GM23338 (cell line): ENCODE data around the gene SLC4A7. TPM values are rescaled to one million over a fixed set of nuclear protein-coding genes. Genes with fewer than 3 reads are reported as not detected.
"Not testable (repeated sequence)": the region's sequence is repeated elsewhere in the genome, so short reads cannot be mapped to it uniquely, and the experiment has no call there.

Experiments used
- ATAC-seq: fragments of 200-7000 bp; cut with Tn5 transposase; 3 replicates; pipeline ENCODE4 v1.9.1; 2020
- DNase-seq: peaks from one replicate; pipeline ENCODE4 v3.0.0-alpha.2; 2015; ENCODE audit warnings: low spot score
- H2AFZ ChIP-seq: fragments of 200-600 bp; sonication (generic); 2 replicates; pipeline ENCODE4 v1.8.0; 2016; ENCODE audit warnings: antibody characterized with exemption, mild to moderate bottlenecking, moderate library complexity
- H3F3A ChIP-seq: fragments of 200-600 bp; sonication (generic); replicated peaks from 2 replicates; pipeline ENCODE4 v1.8.0; 2017; ENCODE audit warnings: antibody characterized with exemption, mixed run types, low read depth
- H3K27ac ChIP-seq: fragments of 200-600 bp; sonication (generic); 2 replicates; pipeline ENCODE4 v1.6.1; 2016; ENCODE audit warnings: low read depth
- H3K27me3 ChIP-seq: fragments of 200-600 bp; sonication (generic); 2 replicates; pipeline ENCODE4 v1.8.0; 2016; ENCODE audit warnings: mild to moderate bottlenecking, mixed run types, moderate library complexity; ENCODE audit not compliant: insufficient read depth
- H3K36me3 ChIP-seq: fragments of 200-600 bp; sonication (generic); 2 replicates; pipeline ENCODE4 v1.8.0; 2016; ENCODE audit warnings: mild to moderate bottlenecking; ENCODE audit not compliant: insufficient read depth
- H3K4me1 ChIP-seq: fragments of 200-600 bp; sonication (generic); 2 replicates; pipeline ENCODE4 v1.8.0; 2016; ENCODE audit warnings: mild to moderate bottlenecking, moderate library complexity; ENCODE audit not compliant: insufficient read depth
- H3K4me2 ChIP-seq: fragments of 200-600 bp; sonication (generic); 2 replicates; pipeline ENCODE4 v1.7.1; 2017; ENCODE audit warnings: mixed run types
- H3K4me3 ChIP-seq: fragments of 200-600 bp; sonication (generic); 2 replicates; pipeline ENCODE4 v1.6.1; 2016; ENCODE audit warnings: mixed run types
- H3K79me2 ChIP-seq: fragments of 200-600 bp; sonication (generic); replicated peaks from 2 replicates; pipeline ENCODE4 v1.8.0; 2017; ENCODE audit warnings: mild to moderate bottlenecking; ENCODE audit not compliant: insufficient read depth
- H3K9me2 ChIP-seq: fragments of 200-600 bp; sonication (generic); 2 replicates; pipeline ENCODE4 v1.8.0; 2017; ENCODE audit not compliant: insufficient read depth
- H4K20me1 ChIP-seq: fragments of 200-600 bp; sonication (generic); replicated peaks from 2 replicates; pipeline ENCODE4 v1.8.0; 2017; ENCODE audit warnings: mild to moderate bottlenecking; ENCODE audit not compliant: insufficient read depth
- H3K27ac Mint-ChIP-seq: 2 replicates; pipeline ENCODE4 v1.8.0; 2020; ENCODE audit warnings: inconsistent platforms, mild to moderate bottlenecking, moderate library complexity, mixed read lengths
- H3K27me3 Mint-ChIP-seq: 3 replicates; pipeline ENCODE4 v1.8.0; 2022; ENCODE audit warnings: low read depth, mild to moderate bottlenecking, moderate library complexity, mixed read lengths, inconsistent platforms; ENCODE audit not compliant: insufficient read depth, poor library complexity
- H3K36me3 Mint-ChIP-seq: 3 replicates; pipeline ENCODE4 v1.8.0; 2021; ENCODE audit warnings: low read depth, mild to moderate bottlenecking, inconsistent platforms, moderate library complexity, mixed read lengths
- H3K4me1 Mint-ChIP-seq: 3 replicates; pipeline ENCODE4 v1.8.0; 2020; ENCODE audit warnings: mild to moderate bottlenecking, inconsistent platforms, mixed read lengths
- H3K4me3 Mint-ChIP-seq: 3 replicates; pipeline ENCODE4 v1.8.0; 2021; ENCODE audit warnings: moderate library complexity, mild to moderate bottlenecking, inconsistent platforms, mixed read lengths
- H3K9me3 Mint-ChIP-seq: 3 replicates; pipeline ENCODE4 v1.8.0; 2020; ENCODE audit warnings: moderate library complexity, mild to moderate bottlenecking, inconsistent platforms, mixed read lengths
- JUNB ChIP-seq: IDR thresholded peaks from one replicate; pipeline ENCODE4 v1.6.1; 2016; ENCODE audit warnings: antibody characterized with exemption; ENCODE audit not compliant: unreplicated experiment
- NANOG ChIP-seq: IDR thresholded peaks from 2 replicates; pipeline ENCODE4 v1.6.1; 2016; ENCODE audit warnings: antibody characterized with exemption, borderline replicate concordance
- POLR2AphosphoS5 ChIP-seq: IDR thresholded peaks from 2 replicates; pipeline ENCODE4 v1.6.1; 2016; ENCODE audit warnings: antibody characterized with exemption, low read depth
- REST ChIP-seq: IDR thresholded peaks from one replicate; pipeline ENCODE4 v1.6.1; 2018; ENCODE audit warnings: antibody characterized with exemption; ENCODE audit not compliant: unreplicated experiment
- ZNF114 ChIP-seq: fragments of 250-450 bp; sonication (Bioruptor Pico); IDR thresholded peaks from 2 replicates; pipeline ENCODE4 v1.5.0; 2020; ENCODE audit warnings: mild to moderate bottlenecking, moderate library complexity
- ZNF462 ChIP-seq: fragments of 250-450 bp; sonication (Bioruptor Pico); IDR thresholded peaks from 2 replicates; pipeline ENCODE4 v1.5.0; 2020; ENCODE audit warnings: mild to moderate bottlenecking, moderate library complexity
- polyA plus RNA-seq: library from polyadenylated mRNA; unstranded; fragments of >200 nt; fragmentation: Nextera tagmentation; extraction: Ambion mirVana; gene quantifications from 2 replicates; pipeline ENCODE4 v1.2.1, GENCODE V29; 2016
- total RNA-seq: library from RNA; depleted of rRNA; stranded (reverse); fragments of >200 nt; shearing (Covaris generic); gene quantifications from 2 replicates; pipeline ENCODE4 v1.2.3, GENCODE V29; 2014

Gene SLC4A7
- total and polyA plus RNA-seq, 2 experiments from 2014 or later: 44.4 to 101 TPM

GRCh38 chr3:27392950-27393679, 91.1 kb downstream of the SLC4A7 start:
- DNase-seq (no peak), ATAC-seq (no peak)
- no peak overlapping the region for H3K27ac Mint-ChIP-seq
- H3K36me3 Mint-ChIP-seq: peaks cover 65% of the 10 kb centered on the region; the same call in 2 of the 3 replicates
- Histone ChIP-seq H3K4me3 (no peak overlapping the region), H4K20me1 (no peaks in the 10 kb centered on the region; the same call in 1 of the 2 replicates), H3K9me2 (no peaks in the 10 kb centered on the region), H3K27me3 (no peaks in the 10 kb centered on the region), H3K4me2 (no peak overlapping the region), H3K36me3 (peaks cover 11% of the 10 kb centered on the region), H3K27ac (no peak overlapping the region), H3F3A (no peaks in the 10 kb centered on the region), H3K79me2 (no peaks in the 10 kb centered on the region), H2AFZ (no peak overlapping the region), H3K4me1 (no peaks in the 10 kb centered on the region)
- H3K9me3 Mint-ChIP-seq: no peaks in the 10 kb centered on the region
- no peak for TF ChIP-seq NANOG
- no peak for TF ChIP-seq POLR2AphosphoS5
- no peak for TF ChIP-seq JUNB
- no peak for TF ChIP-seq ZNF114 (CRISPR knock-in tag)
- H3K4me1 Mint-ChIP-seq: peaks cover 5% of the 10 kb centered on the region; the same call in 2 of the 3 replicates
- no peak overlapping the region for H3K4me3 Mint-ChIP-seq
- peaks cover 7% of the 10 kb centered on the region for H3K27me3 Mint-ChIP-seq

GRCh38 chr3:27392414-27392813, 91.8 kb downstream of the SLC4A7 start:
- H3K79me2 ChIP-seq, H3K4me2 ChIP-seq, H3K9me3 Mint-ChIP-seq, H2AFZ ChIP-seq, H3F3A ChIP-seq, H3K27ac ChIP-seq, H3K36me3 ChIP-seq, ATAC-seq, H3K4me3 Mint-ChIP-seq, H3K27me3 ChIP-seq, H3K4me1 ChIP-seq, H4K20me1 ChIP-seq, H3K9me2 ChIP-seq, H3K27me3 Mint-ChIP-seq, DNase-seq, H3K4me3 ChIP-seq, H3K4me1 Mint-ChIP-seq: not testable (repeated sequence)
- peaks cover 64% of the 10 kb centered on the region; the same call in 2 of the 3 replicates for H3K36me3 Mint-ChIP-seq
- H3K27ac Mint-ChIP-seq: 0 out of 2 replicates have a peak overlapping the region, but pooled peaks have one; percentile 24

GRCh38 chr3:27391796-27392195, 92.4 kb downstream of the SLC4A7 start:
- no peak overlapping the region for H3K4me3 Mint-ChIP-seq
- peaks cover 8% of the 10 kb centered on the region; the same call in 2 of the 3 replicates for H3K4me1 Mint-ChIP-seq
- ATAC-seq: no peak
- Histone ChIP-seq H2AFZ (no peak overlapping the region), H3K79me2 (no peaks in the 10 kb centered on the region), H3K27me3 (no peaks in the 10 kb centered on the region), H4K20me1 (no peaks in the 10 kb centered on the region; the same call in 1 of the 2 replicates), H3K4me1 (no peaks in the 10 kb centered on the region), H3K4me2 (no peak overlapping the region), H3F3A (no peaks in the 10 kb centered on the region), H3K36me3 (peaks cover 13% of the 10 kb centered on the region; the same call in 1 of the 2 replicates), H3K27ac (no peak overlapping the region), H3K4me3 (no peak overlapping the region), H3K9me2 (no peaks in the 10 kb centered on the region)
- H3K27ac Mint-ChIP-seq: no peak overlapping the region
- H3K27me3 Mint-ChIP-seq: peaks cover 6% of the 10 kb centered on the region
- DNase-seq: no peak
- TF ChIP-seq ZNF462 (no peak), JUNB (no peak), REST (no peak)
- H3K9me3 Mint-ChIP-seq: no peaks in the 10 kb centered on the region
- H3K36me3 Mint-ChIP-seq: peaks cover 61% of the 10 kb centered on the region; the same call in 2 of the 3 replicates
